GM18951 (cell line): ENCODE measurements around the gene KIF26B.

Source experiments
- POLR2A ChIP-seq: IDR thresholded peaks from 4 replicates; pipeline ENCODE4 v1.6.1; 2011; ENCODE audit warnings: mild to moderate bottlenecking; ENCODE audit not compliant: insufficient read length, insufficient read depth; ENCODE audit errors: extremely low read depth
- in situ Hi-C: fragments of 300-500 bp; cut with MboI; formaldehyde crosslinking; loops from one replicate; pipeline ENCODE4 v1.12.0; 2022; ENCODE audit warnings: low sequenced_read_pairs, mixed read lengths, inconsistent platforms; ENCODE audit not compliant: unreplicated experiment

The KIF26B gene

DNA sequence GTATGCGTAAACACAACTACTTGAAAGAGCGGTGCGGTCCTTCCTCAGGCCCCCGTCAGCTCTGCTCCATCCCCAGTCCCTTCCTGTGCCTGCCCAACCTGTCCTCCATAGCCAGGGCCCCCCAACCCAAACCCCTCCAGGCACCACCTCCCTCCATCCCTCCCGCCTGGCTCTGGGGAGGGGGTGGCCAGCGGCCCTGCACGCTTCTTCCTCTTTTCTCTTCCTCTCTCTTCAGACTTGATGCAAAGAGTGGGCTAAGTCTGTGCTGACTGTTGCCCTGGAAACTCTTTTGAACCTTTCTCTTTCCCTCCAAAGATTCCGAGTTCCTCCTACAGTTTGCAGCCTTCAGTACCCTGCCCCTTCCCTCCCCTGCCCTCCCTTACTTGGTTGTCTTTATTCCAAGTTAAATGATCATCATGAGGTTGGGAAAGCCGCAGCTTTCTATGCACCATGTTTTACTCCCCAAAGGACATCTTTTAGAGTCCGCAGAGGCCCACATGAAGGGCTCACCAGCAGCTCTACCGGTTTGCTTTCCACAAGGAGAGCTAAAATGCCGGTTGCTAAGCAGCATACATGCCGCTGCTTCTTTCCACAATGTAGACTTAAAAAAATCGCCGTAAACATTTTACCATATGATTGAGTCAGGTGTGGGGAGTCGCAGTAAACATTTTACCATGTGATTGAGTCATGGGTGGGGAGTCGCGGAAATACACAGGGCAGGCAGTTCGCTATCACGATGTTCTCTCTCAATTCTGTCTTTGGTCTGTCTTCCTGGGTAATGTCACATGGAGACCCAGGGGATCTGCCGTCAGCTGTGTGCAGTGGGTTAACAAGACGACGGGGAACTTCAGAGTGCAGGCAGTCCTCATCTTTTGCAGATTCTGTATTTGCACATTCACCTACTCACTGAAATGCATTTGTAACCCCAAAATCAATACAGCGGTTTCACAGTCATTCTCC, 525.3 kb downstream of the KIF26B start:
- in situ Hi-C loops = no loop called here
- TF ChIP-seq POLR2A = no peak

DNA sequence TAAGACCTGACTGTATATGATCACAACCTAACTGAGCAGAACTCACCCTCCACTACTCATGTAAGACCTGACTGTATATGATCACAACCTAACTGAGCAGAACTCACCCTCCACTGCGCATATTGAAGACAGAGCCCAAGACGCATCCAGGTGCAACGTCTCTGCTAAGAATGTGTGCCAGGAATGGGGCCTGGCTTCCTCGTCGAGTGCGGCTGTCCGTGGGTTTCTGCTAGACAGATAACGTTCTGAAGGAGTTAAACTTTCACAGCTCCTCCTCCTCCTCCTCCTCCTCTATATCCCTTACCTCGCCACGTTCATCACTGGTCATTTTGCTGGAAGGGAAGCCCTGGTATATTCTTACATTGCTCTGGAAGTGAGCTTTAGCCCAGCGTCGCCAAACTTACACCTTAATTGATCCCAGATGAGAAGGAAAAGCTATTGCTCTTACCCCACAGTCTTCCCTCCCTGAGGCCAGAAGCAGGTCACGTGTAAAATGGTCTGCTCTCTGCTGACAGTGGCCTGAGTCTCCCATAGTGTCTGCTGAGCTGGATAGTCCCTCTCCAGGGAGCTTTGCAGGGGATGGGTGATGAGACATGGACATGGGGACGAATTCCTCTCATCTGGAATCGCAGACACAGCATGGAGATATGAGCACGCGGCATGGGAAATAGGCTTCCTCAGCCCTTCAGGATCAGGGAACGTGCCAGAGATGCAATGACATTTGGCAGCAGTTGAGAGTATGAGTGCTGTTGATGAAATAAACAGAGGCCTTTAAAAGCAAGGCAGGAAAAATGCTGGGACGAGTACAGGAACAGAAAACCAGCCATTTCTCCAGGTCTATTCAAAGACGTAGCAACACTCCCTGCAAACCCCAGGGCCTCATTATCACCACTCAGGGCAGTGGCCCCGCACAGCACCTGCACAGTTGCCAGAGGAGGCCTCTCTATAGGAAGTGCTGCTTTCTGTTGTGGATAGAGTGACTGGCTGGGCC, 528.1 kb downstream of the KIF26B start:
- in situ Hi-C loops = no loop called here
- no peak for TF ChIP-seq POLR2A

DNA sequence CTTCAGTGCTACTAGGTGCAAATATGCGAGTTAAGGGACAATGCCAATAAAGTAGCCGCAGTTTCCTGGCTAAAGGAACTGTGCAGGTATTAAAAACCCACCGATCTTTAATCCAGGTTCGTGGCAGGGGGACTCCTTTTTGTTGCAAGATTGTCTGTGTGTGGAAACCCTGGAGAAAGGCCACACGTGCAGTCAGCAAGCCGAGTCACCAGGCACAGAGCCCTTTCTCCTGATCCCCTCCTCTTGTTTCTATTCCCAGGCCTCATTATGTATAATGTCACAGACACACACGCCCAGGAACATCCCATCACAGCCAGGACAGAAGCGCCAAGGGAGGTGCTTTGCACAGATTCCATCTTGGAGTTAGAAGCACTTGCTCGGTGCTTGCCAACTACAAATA, 528.9 kb downstream of the KIF26B start:
- no peak for TF ChIP-seq POLR2A
- in situ Hi-C loops = no loop called here

DNA sequence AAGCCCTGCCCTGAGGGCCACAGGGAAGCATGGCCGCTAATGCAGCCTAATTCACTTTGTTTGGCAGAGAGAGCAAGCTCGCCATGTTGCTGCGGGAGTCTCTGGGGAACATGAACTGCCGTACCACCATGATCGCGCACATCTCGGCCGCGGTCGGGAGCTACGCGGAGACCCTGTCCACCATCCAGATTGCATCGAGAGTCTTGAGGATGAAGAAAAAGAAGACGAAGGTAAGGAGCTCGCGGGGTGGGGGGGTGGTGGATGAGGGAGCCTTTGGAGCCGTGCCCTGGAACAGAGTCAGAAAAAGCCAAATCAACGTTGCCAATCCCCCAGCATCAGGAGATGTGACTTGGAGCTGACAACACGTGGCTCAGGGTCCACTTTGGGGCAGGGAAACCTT, 529.4 kb downstream of the KIF26B start:
- in situ Hi-C loops = no loop called here
- no peak for TF ChIP-seq POLR2A

DNA sequence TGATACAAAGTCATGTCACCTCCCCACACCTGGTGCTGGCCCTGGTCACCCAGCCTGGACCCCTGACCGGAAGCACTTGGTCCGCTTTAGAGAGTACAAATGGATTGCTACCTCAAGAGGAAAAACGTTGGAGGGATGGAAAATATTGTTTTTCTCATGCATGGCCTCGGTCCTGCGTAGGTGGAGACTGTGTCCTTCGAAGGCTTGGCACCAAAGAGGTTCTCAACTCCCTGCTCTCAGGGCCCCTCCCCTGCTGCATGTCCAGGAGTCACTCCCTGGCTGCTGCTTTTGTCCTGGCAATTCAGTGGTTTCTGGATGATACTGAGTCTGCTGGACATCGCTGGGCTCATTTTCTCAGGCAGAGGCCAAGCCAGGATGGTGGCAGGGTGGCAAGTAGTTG, 529.8 kb downstream of the KIF26B start:
- no peak for TF ChIP-seq POLR2A
- in situ Hi-C loops = no loop called here

DNA sequence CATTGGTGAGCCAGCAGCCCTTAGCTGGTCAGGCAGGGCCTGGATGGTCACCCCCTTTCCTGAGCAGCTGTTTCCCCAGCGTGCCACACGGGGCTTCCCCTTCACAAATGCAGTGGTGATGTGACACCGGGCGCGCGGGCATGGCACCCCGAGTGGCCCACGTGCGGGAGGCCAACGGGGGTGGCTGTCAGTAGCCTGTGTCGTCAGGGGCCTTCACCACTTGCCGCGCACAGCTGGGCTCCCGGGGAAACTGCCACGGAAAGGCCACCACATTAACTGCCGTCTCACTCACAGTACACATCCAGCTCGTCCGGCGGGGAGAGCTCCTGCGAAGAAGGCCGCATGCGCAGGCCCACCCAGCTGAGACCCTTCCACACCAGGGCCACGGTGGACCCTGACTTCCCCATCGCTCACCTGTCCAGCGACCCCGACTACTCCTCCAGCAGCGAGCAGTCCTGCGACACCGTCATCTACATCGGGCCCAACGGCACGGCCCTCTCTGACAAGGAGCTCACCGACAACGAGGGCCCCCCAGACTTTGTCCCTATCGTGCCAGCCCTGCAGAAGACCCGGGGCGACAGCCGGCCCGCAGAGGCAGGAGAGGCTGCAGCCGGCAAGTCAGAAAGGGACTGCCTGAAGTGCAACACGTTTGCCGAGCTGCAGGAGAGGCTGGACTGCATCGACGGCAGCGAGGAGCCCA, 530.5 kb downstream of the KIF26B start:
- in situ Hi-C loops = no loop called here
- TF ChIP-seq POLR2A = no peak

DNA sequence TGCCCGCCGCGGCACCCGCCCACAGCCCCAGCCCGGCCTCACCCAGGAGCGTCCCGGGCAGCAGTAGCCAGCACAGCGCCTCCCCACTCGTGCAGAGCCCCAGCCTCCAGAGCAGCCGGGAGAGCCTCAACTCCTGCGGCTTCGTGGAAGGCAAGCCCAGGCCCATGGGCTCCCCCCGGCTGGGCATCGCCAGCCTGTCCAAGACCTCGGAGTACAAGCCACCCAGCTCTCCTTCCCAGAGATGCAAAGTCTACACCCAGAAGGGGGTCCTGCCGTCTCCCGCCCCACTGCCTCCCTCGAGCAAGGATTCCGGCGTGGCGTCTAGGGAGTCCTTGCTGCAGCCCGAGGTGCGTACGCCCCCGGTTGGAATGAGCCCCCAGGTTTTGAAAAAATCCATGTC, 531.2 kb downstream of the KIF26B start:
- in situ Hi-C loops = no loop called here
- no peak for TF ChIP-seq POLR2A

DNA sequence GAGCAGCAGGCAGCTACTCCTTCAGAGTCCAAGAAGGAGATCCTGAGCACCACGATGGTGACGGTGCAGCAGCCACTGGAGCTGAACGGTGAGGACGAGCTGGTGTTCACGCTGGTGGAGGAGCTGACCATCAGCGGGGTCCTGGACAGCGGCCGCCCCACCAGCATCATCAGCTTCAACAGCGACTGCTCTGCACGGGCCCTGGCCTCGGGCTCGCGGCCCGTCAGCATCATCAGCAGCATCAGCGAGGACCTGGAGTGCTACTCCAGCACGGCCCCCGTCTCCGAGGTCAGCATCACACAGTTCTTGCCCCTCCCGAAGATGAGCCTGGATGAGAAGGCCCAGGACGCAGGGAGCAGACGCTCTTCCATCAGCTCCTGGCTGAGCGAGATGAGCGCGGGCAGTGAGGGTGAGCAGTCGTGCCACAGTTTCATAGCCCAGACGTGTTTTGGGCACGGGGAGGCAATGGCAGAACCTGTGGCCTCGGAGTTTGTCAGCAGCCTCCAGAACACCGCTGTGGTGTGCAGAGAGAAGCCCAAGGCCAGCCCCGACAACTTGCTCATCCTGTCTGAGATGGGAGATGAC, 531.8 kb downstream of the KIF26B start:
- in situ Hi-C loops = no loop called here
- no peak for TF ChIP-seq POLR2A

DNA sequence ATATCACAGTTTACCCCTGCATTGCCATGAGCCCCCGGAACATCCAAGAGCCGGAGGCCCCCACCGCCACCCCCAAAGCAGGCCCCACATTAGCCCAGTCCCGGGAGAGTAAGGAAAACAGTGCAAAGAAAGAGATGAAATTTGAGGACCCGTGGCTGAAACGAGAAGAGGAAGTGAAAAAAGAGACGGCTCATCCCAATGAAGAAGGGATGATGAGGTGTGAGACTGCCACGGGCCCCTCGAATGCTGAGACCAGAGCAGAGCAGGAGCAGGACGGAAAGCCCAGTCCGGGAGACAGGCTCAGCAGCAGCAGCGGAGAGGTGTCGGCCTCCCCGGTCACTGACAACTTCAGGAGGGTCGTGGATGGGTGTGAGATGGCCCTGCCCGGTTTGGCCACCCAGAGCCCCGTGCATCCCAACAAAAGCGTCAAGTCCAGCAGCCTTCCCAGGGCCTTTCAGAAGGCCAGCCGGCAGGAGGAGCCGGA, 532.4 kb downstream of the KIF26B start:
- in situ Hi-C loops = no loop called here
- TF ChIP-seq POLR2A = no peak

DNA sequence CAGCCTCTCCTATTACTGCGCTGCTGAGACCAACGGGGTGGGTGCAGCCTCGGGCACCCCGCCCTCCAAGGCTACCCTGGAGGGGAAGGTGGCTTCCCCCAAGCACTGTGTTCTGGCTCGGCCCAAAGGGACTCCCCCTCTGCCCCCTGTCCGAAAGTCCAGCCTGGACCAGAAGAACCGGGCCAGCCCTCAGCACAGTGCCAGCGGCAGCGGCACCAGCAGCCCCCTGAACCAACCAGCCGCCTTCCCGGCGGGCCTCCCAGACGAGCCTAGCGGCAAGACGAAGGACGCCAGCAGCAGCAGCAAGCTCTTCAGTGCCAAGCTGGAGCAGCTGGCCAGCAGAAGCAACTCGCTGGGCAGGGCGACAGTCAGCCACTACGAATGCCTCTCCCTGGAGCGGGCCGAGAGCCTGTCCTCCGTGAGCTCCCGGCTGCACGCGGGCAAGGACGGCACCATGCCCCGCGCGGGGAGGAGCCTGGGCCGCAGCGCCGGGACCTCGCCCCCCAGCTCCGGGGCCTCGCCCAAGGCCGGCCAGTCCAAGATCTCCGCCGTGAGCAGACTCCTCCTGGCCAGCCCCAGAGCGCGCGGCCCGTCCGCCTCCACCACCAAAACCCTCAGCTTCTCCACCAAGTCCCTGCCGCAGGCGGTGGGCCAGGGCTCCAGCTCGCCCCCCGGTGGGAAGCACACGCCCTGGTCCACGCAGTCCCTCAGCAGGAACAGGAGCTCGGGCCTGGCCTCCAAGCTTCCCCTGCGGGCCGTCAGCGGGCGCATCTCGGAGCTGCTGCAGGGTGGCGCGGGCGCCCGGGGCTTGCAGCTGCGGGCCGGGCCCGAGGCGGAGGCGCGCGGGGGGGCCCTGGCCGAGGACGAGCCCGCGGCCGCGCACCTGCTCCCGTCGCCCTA, 533.1 kb downstream of the KIF26B start:
- TF ChIP-seq POLR2A = no peak
- in situ Hi-C loops = no loop called here
